Upper lobe of left lung (tissue), 6 donors: ENCODE measurements around the gene COQ5. TPM values are rescaled to one million over a fixed set of nuclear protein-coding genes. Genes with fewer than 3 reads are reported as not detected.

Experiments
- ATAC-seq, 2 donors: fragments of 200-7000 bp; cut with Tn5 transposase; one replicate each; pipeline ENCODE4 v1.9.1; 2022; ENCODE audit warnings: mild to moderate bottlenecking in 2 of 2, moderate library complexity in 2 of 2; ENCODE audit not compliant: low FRiP score in 2 of 2
- DNase-seq, 2 donors: peaks; one replicate each; pipeline ENCODE4 v3.0.0-alpha.2; 2019 to 2020
- H3K27ac ChIP-seq, 4 donors: fragments of 200-600 bp; sonication (generic); one replicate each; pipeline ENCODE4 v1.5.1; 2016 to 2019
- H3K27me3 ChIP-seq, 4 donors: fragments of 200-600 bp; sonication (generic); one replicate each; pipeline ENCODE4 v1.5.1; 2017 to 2019
- H3K36me3 ChIP-seq, 4 donors: fragments of 200-600 bp; sonication (generic); one replicate each; pipeline ENCODE4 v1.5.1; 2016 to 2019
- H3K4me1 ChIP-seq, 4 donors: fragments of 200-600 bp; sonication (generic); one replicate each; pipeline ENCODE4 v1.5.1; 2018 to 2019
- H3K4me3 ChIP-seq, 4 donors: fragments of 200-600 bp; sonication (generic); one replicate each; pipeline ENCODE4 v1.5.1; 2017 to 2019; ENCODE audit warnings: mild to moderate bottlenecking in 2 of 4, moderate library complexity in 1 of 4
- H3K9me3 ChIP-seq, 4 donors: fragments of 200-600 bp; sonication (generic); one replicate each; pipeline ENCODE4 v1.5.1; 2018 to 2019
- EP300 ChIP-seq, 4 donors: sonication (generic); formaldehyde crosslinking; IDR thresholded peaks; one replicate each; pipeline ENCODE4 v1.5.1; 2017; ENCODE audit warnings: antibody characterized with exemption in 4 of 4, control low read depth in 2 of 4
- POLR2A ChIP-seq, 4 donors: fragments of 450-650 bp; IDR thresholded peaks; one replicate each; pipeline ENCODE4 v1.5.1; 2016 to 2017; ENCODE audit warnings: antibody characterized with exemption in 4 of 4, mild to moderate bottlenecking in 2 of 4
- POLR2AphosphoS5 ChIP-seq, 2 donors: sonication (generic); formaldehyde crosslinking; IDR thresholded peaks; one replicate each; pipeline ENCODE4 v1.5.1; 2017; ENCODE audit warnings: antibody characterized with exemption in 2 of 2
- WGBS, 2 donors: methylation state at CpG; one replicate each; pipeline ENCODE4 v1.1.5; 2017 to 2018; 5-methylcytosine and 5-hydroxymethylcytosine counted together
- total RNA-seq, 6 donors: library from RNA; depleted of rRNA in 4 of 6; stranded (reverse); fragments of >200 nt in 4 of 6; gene quantifications; one replicate each; pipeline versions ENCODE4 v1.1.0 to v1.2.1, GENCODE V29; 2016 to 2021
- TF ChIP-seq, protein P1 (sequence below), 6 experiments: fragments of 450-650 bp in 4 of 6; fragments of 200-600 bp in 2 of 6; sonication (generic) in 2 of 6; IDR thresholded peaks; one replicate each; pipeline ENCODE4 v1.5.1; 2016 to 2019; ENCODE audit warnings: antibody characterized with exemption in 6 of 6
- donor health status: DM: no; HTN: no; CAD: no; lungs with moderate emphysema.
- donor health status: DM: no; HTN: yes; CAD: no; lungs with severe emphysema.

Gene COQ5
- total RNA-seq, 6 donors from 2014 or later, result 7.5 to 26.0 (median 16.3) TPM

DNA sequence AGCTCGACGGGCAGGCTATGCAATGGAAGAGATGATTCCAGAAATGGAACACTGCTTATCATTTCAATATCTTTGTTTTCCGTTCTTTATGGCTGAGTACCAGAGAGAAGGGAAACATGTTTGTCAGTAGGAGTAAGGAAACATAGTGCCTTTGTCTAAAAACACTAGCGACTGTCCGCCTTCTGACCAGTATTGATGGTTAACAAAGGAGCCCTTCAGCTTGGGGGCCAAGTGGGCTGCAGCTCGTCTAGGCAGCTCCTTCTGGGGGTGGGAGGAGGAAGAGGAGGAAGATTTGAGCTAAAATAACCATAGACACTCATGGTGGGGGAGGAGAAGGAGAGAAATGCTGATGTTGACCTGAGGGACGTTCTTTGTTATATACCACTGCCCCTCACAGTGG, 15.0 kb downstream of the COQ5 start:
- H3K36me3 ChIP-seq, result peaks cover 10 to 80% (median 39%) of the 10 kb centered on the region in 4 donors
- TF ChIP-seq EP300 (IDR thresholded peaks at IDR 0.05), result no peak
- TF ChIP-seq, protein P1, sequence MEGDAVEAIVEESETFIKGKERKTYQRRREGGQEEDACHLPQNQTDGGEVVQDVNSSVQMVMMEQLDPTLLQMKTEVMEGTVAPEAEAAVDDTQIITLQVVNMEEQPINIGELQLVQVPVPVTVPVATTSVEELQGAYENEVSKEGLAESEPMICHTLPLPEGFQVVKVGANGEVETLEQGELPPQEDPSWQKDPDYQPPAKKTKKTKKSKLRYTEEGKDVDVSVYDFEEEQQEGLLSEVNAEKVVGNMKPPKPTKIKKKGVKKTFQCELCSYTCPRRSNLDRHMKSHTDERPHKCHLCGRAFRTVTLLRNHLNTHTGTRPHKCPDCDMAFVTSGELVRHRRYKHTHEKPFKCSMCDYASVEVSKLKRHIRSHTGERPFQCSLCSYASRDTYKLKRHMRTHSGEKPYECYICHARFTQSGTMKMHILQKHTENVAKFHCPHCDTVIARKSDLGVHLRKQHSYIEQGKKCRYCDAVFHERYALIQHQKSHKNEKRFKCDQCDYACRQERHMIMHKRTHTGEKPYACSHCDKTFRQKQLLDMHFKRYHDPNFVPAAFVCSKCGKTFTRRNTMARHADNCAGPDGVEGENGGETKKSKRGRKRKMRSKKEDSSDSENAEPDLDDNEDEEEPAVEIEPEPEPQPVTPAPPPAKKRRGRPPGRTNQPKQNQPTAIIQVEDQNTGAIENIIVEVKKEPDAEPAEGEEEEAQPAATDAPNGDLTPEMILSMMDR (IDR thresholded peaks at IDR 0.05), result no peak
- no peak for TF ChIP-seq POLR2A (IDR thresholded peaks at IDR 0.05)
- no peak for TF ChIP-seq POLR2AphosphoS5 (IDR thresholded peaks at IDR 0.05)
- ATAC-seq, result no peak

DNA sequence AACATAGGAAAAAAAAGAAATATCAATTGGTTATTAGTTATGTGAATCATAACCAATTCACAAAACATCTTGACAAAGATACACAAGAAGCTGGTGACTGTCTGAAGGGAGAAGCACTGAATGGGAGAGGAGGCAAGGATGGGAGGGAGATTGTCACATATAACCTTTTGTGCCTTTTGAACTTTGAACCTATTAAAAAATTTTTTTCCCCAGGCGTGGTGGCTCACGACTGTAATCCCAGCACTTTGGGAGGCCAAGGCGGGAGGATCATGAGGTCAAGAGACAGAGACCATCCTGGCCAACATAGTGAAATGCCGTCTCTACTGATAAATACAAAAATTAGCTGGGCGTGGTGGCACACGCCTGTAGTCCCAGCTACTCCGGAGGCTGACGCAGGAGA, 20.4 kb downstream of the COQ5 start:
- Histone ChIP-seq H3K27ac (no peak overlapping the region), H3K9me3 (no peaks in the 10 kb centered on the region), H3K4me3 (no peak overlapping the region), H3K27me3 (no peaks in the 10 kb centered on the region), H3K36me3 (peaks cover 14 to 80% (median 38%) of the 10 kb centered on the region in 4 donors), H3K4me1 (no peaks in the 10 kb centered on the region)
- TF ChIP-seq POLR2AphosphoS5 (IDR thresholded peaks at IDR 0.05), result no peak
- TF ChIP-seq POLR2A (IDR thresholded peaks at IDR 0.05), result no peak
- TF ChIP-seq, protein P1 (IDR thresholded peaks at IDR 0.05), result no peak
- no peak for TF ChIP-seq EP300 (IDR thresholded peaks at IDR 0.05)
- 95 to 98% methylated on average over 8 of the region's 8 CpGs for WGBS, 2 donors
- DNase-seq, result no peak
- ATAC-seq, result no peak

More for the DNA sequence above, 15.0 kb downstream of the COQ5 start:
- H3K27me3 ChIP-seq, result no peaks in the 10 kb centered on the region
- no peak for DNase-seq
- no peak overlapping the region for H3K27ac ChIP-seq
- no peaks in the 10 kb centered on the region for H3K9me3 ChIP-seq
- no peak overlapping the region for H3K4me3 ChIP-seq
- H3K4me1 ChIP-seq, result no peaks in the 10 kb centered on the region
- WGBS, 2 donors, result 87 to 88% methylated on average over 7 of the region's 7 CpGs

DNA sequence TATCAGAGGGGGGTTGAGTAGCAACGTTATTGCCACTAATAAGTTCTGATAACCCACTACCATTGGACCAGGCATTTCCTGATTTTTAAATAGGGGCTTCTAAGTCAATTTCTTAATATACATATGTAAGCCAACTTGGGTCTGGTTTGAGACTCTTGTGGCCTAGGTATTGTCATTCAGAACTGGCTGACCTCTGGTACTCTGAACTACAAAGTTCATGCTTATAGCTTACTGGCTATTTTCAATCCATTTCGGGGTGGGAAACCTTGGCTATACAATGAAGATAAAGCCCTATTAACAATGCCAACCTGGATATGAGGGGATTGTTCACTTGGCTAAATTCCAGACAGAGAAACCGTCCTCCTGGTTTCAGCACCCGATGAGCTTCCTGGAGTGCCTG, 24.4 kb downstream of the COQ5 start:
- ATAC-seq (no peak), DNase-seq (no peak)
- Histone ChIP-seq H3K4me1 (no peaks in the 10 kb centered on the region), H3K27ac (no peak overlapping the region), H3K27me3 (no peaks in the 10 kb centered on the region), H3K36me3 (peaks cover 10 to 74% (median 30%) of the 10 kb centered on the region in 4 donors), H3K4me3 (no peak overlapping the region), H3K9me3 (no peaks in the 10 kb centered on the region)
- TF ChIP-seq POLR2A (IDR thresholded peaks at IDR 0.05) (no peak), EP300 (IDR thresholded peaks at IDR 0.05) (no peak), POLR2AphosphoS5 (IDR thresholded peaks at IDR 0.05) (no peak)
- TF ChIP-seq, protein P1 (IDR thresholded peaks at IDR 0.05), result no peak
- 86 to 89% methylated on average over 2 to 4 of the region's 4 CpGs for WGBS, 2 donors

DNA sequence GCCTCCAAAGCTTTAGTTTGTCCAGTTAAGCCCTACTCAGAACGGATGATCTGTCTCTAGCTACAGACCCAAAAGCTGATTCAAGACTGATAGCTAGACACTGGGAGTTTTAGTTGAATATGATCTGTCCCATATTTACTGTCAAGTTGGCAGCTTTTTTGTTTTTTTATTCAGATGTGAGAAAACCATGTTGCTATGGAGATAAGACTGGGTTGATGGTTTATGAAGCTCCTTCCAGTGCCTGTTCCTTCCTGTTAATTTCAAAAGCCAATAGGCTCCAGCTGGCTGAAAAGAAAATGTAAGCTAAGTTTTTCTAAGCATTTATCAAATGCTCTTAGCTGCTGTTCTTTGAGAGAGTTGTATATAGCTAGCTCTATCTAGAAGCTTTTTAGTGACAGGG, 28.4 kb downstream of the COQ5 start:
- Histone ChIP-seq H3K27me3 (no peaks in the 10 kb centered on the region), H3K4me1 (peaks cover 14 to 18% (median 16%) of the 10 kb centered on the region in 4 donors), H3K9me3 (no peaks in the 10 kb centered on the region), H3K27ac (no peak overlapping the region), H3K36me3 (peaks cover 8 to 64% (median 23%) of the 10 kb centered on the region in 4 donors), H3K4me3 (no peak overlapping the region)
- TF ChIP-seq EP300 (IDR thresholded peaks at IDR 0.05) (no peak), POLR2A (IDR thresholded peaks at IDR 0.05) (no peak)
- TF ChIP-seq, protein P1 (IDR thresholded peaks at IDR 0.05), result no peak
- no peak for ATAC-seq
- 85 to 92% methylated on average over 1 of the region's 1 CpG for WGBS, 2 donors
- DNase-seq, result no peak

DNA sequence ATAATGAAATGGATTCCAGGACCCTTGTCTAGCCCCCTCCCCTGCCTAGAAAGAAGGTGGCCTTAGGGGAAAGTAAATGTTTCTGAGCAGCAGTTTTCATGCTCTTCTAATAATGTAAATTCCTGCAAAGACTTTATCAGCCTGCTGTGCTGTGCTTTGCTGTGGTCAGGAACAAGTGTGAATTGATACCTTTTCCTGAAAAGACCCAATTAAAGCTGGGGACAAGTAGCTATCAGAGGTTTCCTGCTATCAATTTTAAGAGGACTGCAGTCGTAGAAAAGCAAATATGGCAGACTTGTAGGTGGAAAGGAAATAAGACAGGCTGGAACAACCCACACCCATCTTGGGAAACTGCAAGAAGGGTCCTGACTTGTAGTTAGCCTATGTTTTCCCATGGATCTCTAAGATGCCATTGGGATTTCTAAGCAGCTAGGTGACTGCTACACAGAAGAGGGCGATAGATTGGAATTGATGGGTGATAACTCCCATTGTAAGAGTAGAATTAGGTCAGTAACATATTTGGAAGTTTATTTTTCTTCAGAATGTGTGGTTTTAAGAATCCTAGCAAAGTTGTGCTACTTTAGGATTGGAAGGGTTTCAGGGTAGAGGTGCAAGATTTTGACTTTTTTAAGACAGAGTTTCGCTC, 30.0 kb downstream of the COQ5 start:
- 84 to 90% methylated on average over 3 of the region's 3 CpGs for WGBS, 2 donors
- ATAC-seq, result no peak

More for the DNA sequence above, 30.0 kb downstream of the COQ5 start:
- TF ChIP-seq, protein P1 (IDR thresholded peaks at IDR 0.05), result no peak
- no peak for TF ChIP-seq POLR2A (IDR thresholded peaks at IDR 0.05)
- no peak for TF ChIP-seq POLR2AphosphoS5 (IDR thresholded peaks at IDR 0.05)
- no peak for TF ChIP-seq EP300 (IDR thresholded peaks at IDR 0.05)
- DNase-seq, result no peak
- Histone ChIP-seq H3K27ac (no peak overlapping the region), H3K27me3 (no peaks in the 10 kb centered on the region), H3K4me1 (peaks cover 18 to 26% (median 22%) of the 10 kb centered on the region in 4 donors), H3K4me3 (no peak overlapping the region), H3K36me3 (peaks cover 5 to 50% (median 18%) of the 10 kb centered on the region in 4 donors), H3K9me3 (no peaks in the 10 kb centered on the region)
